Natural killer cell treated with Interleukin-12 subunit alpha and Interleukin-12 subunit beta and Interleukin-15 and Interleukin-18, amount 100 ng/mL, for 72 hours (primary cell): Measurements from ENCODE around the gene VWA5B1. TPM values are rescaled to one million over a fixed set of nuclear protein-coding genes. Genes with fewer than 3 reads are reported as not detected.
"Not testable (repeated sequence)": the region's sequence is repeated elsewhere in the genome, so short reads cannot be mapped to it uniquely, and the experiment has no call there.

Experiments used
- ATAC-seq, 2 donors: fragments of 150-1000 bp; cut with Tn5 transposase in 1 of 2; sonication (Bioruptor Pico), chemical (Tn5 transposase) in 1 of 2; 2 replicates each; pipeline ENCODE4 v1.10.0; 2021
- DNase-seq: peaks from one replicate; pipeline ENCODE4 v3.0.0; 2022; ENCODE audit warnings: low spot score
- H3K27ac Mint-ChIP-seq, 2 donors: 1 replicate in 1 of 2; 2 replicates in 1 of 2; pipeline ENCODE4 v1.8.0; 2022; ENCODE audit warnings: mixed read lengths in 2 of 2, mild to moderate bottlenecking in 1 of 2, moderate library complexity in 1 of 2
- H3K27me3 Mint-ChIP-seq, 2 donors: 1 replicate in 1 of 2; 2 replicates in 1 of 2; pipeline ENCODE4 v1.8.0; 2022; ENCODE audit warnings: mixed read lengths in 2 of 2
- H3K36me3 Mint-ChIP-seq: one replicate; pipeline ENCODE4 v1.8.0; 2022; ENCODE audit warnings: mixed read lengths
- H3K4me1 Mint-ChIP-seq, 2 donors: 1 replicate in 1 of 2; 2 replicates in 1 of 2; pipeline ENCODE4 v1.8.0; 2022; ENCODE audit warnings: low read depth in 2 of 2, mixed read lengths in 2 of 2, mild to moderate bottlenecking in 1 of 2
- H3K4me3 Mint-ChIP-seq: one replicate; pipeline ENCODE4 v1.8.0; 2022; ENCODE audit warnings: mixed read lengths
- H3K9me3 Mint-ChIP-seq: 2 replicates; pipeline ENCODE4 v1.8.0; 2022; ENCODE audit warnings: mixed read lengths
- total RNA-seq, 2 donors: library from RNA; stranded (reverse); gene quantifications; one replicate each; pipeline ENCODE4 v1.2.3, GENCODE V29; 2022

The VWA5B1 gene
- total RNA-seq, 2 donors from 2014 or later = not detected

GRCh38 chr1:20266642-20267041, 24.0 kb upstream of the VWA5B1 start:
- Mint-ChIP-seq H3K9me3 (no peaks in the 10 kb centered on the region), H3K4me3 (no peak overlapping the region), H3K4me1 (no peaks in the 10 kb centered on the region), H3K27ac (no peak overlapping the region), H3K36me3 (no peaks in the 10 kb centered on the region), H3K27me3 (peaks cover 28 to 42% of the 10 kb centered on the region in 2 donors)
- no peak for ATAC-seq
- no peak for DNase-seq

GRCh38 chr1:20271498-20272400, 18.9 kb upstream of the VWA5B1 start:
- ATAC-seq (no peak), DNase-seq (no peak)
- peaks cover 25 to 46% of the 10 kb centered on the region in 2 donors for H3K27me3 Mint-ChIP-seq
- no peaks in the 10 kb centered on the region for H3K4me1 Mint-ChIP-seq
- no peak overlapping the region for H3K4me3 Mint-ChIP-seq
- no peaks in the 10 kb centered on the region for H3K36me3 Mint-ChIP-seq
- no peak overlapping the region for H3K27ac Mint-ChIP-seq
- H3K9me3 Mint-ChIP-seq = no peaks in the 10 kb centered on the region

GRCh38 chr1:20273716-20274115, 17.0 kb upstream of the VWA5B1 start:
- H3K36me3 Mint-ChIP-seq, H3K27ac Mint-ChIP-seq, H3K4me3 Mint-ChIP-seq, H3K4me1 Mint-ChIP-seq, ATAC-seq, H3K9me3 Mint-ChIP-seq, DNase-seq: not testable (repeated sequence)
- H3K27me3 Mint-ChIP-seq = peaks cover 27 to 45% of the 10 kb centered on the region in 2 donors

- Mint-ChIP-seq H3K9me3 (no peaks in the 10 kb centered on the region), H3K27me3 (peaks cover 28 to 49% of the 10 kb centered on the region in 2 donors), H3K36me3 (no peaks in the 10 kb centered on the region), H3K4me1 (no peaks in the 10 kb centered on the region), H3K27ac (no peak overlapping the region), H3K4me3 (no peak overlapping the region)
- ATAC-seq (no peak), DNase-seq (no peak)
Measured at GRCh38 chr1:20275319-20275925, 15.3 kb upstream of the VWA5B1 start.

GRCh38 chr1:20276485-20277159, 14.1 kb upstream of the VWA5B1 start:
- no peaks in the 10 kb centered on the region for H3K9me3 Mint-ChIP-seq
- no peak overlapping the region for H3K4me3 Mint-ChIP-seq
- H3K27ac Mint-ChIP-seq = no peak overlapping the region
- peaks cover 27 to 47% of the 10 kb centered on the region in 2 donors for H3K27me3 Mint-ChIP-seq
- no peak for DNase-seq
- no peak for ATAC-seq
- no peaks in the 10 kb centered on the region for H3K4me1 Mint-ChIP-seq
- no peaks in the 10 kb centered on the region for H3K36me3 Mint-ChIP-seq

GRCh38 chr1:20278692-20279130, 12.0 kb upstream of the VWA5B1 start:
- no peak for ATAC-seq
- H3K36me3 Mint-ChIP-seq = no peaks in the 10 kb centered on the region
- H3K27me3 Mint-ChIP-seq = peaks cover 34 to 62% of the 10 kb centered on the region in 2 donors
- DNase-seq = no peak
- H3K27ac Mint-ChIP-seq = no peak overlapping the region
- H3K4me1 Mint-ChIP-seq = no peaks in the 10 kb centered on the region
- no peaks in the 10 kb centered on the region for H3K9me3 Mint-ChIP-seq
- H3K4me3 Mint-ChIP-seq = no peak overlapping the region

GRCh38 chr1:20279509-20279908, 11.2 kb upstream of the VWA5B1 start:
- Mint-ChIP-seq H3K4me3 (no peak overlapping the region), H3K27ac (no peak overlapping the region), H3K9me3 (no peaks in the 10 kb centered on the region), H3K4me1 (no peaks in the 10 kb centered on the region), H3K27me3 (peaks cover 31 to 60% of the 10 kb centered on the region in 2 donors), H3K36me3 (no peaks in the 10 kb centered on the region)
- DNase-seq (no peak), ATAC-seq (no peak)

GRCh38 chr1:20280341-20280740, 10.3 kb upstream of the VWA5B1 start:
- Mint-ChIP-seq H3K9me3 (no peaks in the 10 kb centered on the region), H3K27ac (no peak overlapping the region), H3K36me3 (no peaks in the 10 kb centered on the region), H3K4me1 (no peaks in the 10 kb centered on the region), H3K27me3 (peaks cover 37 to 66% of the 10 kb centered on the region in 2 donors), H3K4me3 (no peak overlapping the region)
- DNase-seq = no peak
- ATAC-seq = no peak

- no peaks in the 10 kb centered on the region for H3K9me3 Mint-ChIP-seq
- H3K36me3 Mint-ChIP-seq = no peaks in the 10 kb centered on the region
- DNase-seq (no peak), ATAC-seq (no peak)
- H3K27ac Mint-ChIP-seq = no peak overlapping the region
- peaks cover 38 to 62% of the 10 kb centered on the region in 2 donors for H3K27me3 Mint-ChIP-seq
- no peak overlapping the region for H3K4me3 Mint-ChIP-seq
- H3K4me1 Mint-ChIP-seq = no peaks in the 10 kb centered on the region
Measured at GRCh38 chr1:20280906-20281305, 9.8 kb upstream of the VWA5B1 start.

- Mint-ChIP-seq H3K27ac (no peak overlapping the region), H3K4me1 (no peaks in the 10 kb centered on the region), H3K4me3 (no peak overlapping the region), H3K27me3 (peaks cover 41 to 55% of the 10 kb centered on the region in 2 donors), H3K9me3 (no peaks in the 10 kb centered on the region), H3K36me3 (no peaks in the 10 kb centered on the region)
- no peak for ATAC-seq
- DNase-seq = no peak
Measured at GRCh38 chr1:20281801-20282200, 8.9 kb upstream of the VWA5B1 start.

GRCh38 chr1:20282533-20282932, 8.1 kb upstream of the VWA5B1 start:
- DNase-seq (no peak), ATAC-seq (no peak)
- Mint-ChIP-seq H3K4me1 (no peaks in the 10 kb centered on the region), H3K27ac (no peak overlapping the region), H3K36me3 (no peaks in the 10 kb centered on the region), H3K9me3 (no peaks in the 10 kb centered on the region), H3K4me3 (no peak overlapping the region), H3K27me3 (peaks cover 43 to 58% of the 10 kb centered on the region in 2 donors)

GRCh38 chr1:20284046-20284445, 6.6 kb upstream of the VWA5B1 start:
- Mint-ChIP-seq H3K4me1 (no peaks in the 10 kb centered on the region), H3K4me3 (no peak overlapping the region), H3K27me3 (peaks cover 45 to 59% of the 10 kb centered on the region in 2 donors), H3K27ac (no peak overlapping the region), H3K9me3 (no peaks in the 10 kb centered on the region), H3K36me3 (no peaks in the 10 kb centered on the region)
- no peak for DNase-seq
- no peak for ATAC-seq

- no peak overlapping the region for H3K4me3 Mint-ChIP-seq
- ATAC-seq (no peak), DNase-seq (no peak)
- no peaks in the 10 kb centered on the region for H3K9me3 Mint-ChIP-seq
- H3K27me3 Mint-ChIP-seq = peaks cover 40 to 53% of the 10 kb centered on the region in 2 donors
- no peak overlapping the region for H3K27ac Mint-ChIP-seq
- H3K36me3 Mint-ChIP-seq = no peaks in the 10 kb centered on the region
- no peaks in the 10 kb centered on the region for H3K4me1 Mint-ChIP-seq
Measured at GRCh38 chr1:20284625-20285024, 6.0 kb upstream of the VWA5B1 start.

GRCh38 chr1:20285510-20285909, 5.2 kb upstream of the VWA5B1 start:
- Mint-ChIP-seq H3K4me1 (no peaks in the 10 kb centered on the region), H3K36me3 (no peaks in the 10 kb centered on the region), H3K9me3 (no peaks in the 10 kb centered on the region), H3K27me3 (peaks cover 41 to 54% of the 10 kb centered on the region in 2 donors), H3K4me3 (no peak overlapping the region), H3K27ac (no peak overlapping the region)
- no peak for DNase-seq
- no peak for ATAC-seq
